GM10847 (cell line): ENCODE data around the gene COCH.

Experiments used
- POLR2A ChIP-seq: IDR thresholded peaks from 2 replicates; pipeline ENCODE4 v1.6.1; 2011; ENCODE audit not compliant: insufficient read length; ENCODE audit errors: extremely low read depth

Gene COCH

DNA sequence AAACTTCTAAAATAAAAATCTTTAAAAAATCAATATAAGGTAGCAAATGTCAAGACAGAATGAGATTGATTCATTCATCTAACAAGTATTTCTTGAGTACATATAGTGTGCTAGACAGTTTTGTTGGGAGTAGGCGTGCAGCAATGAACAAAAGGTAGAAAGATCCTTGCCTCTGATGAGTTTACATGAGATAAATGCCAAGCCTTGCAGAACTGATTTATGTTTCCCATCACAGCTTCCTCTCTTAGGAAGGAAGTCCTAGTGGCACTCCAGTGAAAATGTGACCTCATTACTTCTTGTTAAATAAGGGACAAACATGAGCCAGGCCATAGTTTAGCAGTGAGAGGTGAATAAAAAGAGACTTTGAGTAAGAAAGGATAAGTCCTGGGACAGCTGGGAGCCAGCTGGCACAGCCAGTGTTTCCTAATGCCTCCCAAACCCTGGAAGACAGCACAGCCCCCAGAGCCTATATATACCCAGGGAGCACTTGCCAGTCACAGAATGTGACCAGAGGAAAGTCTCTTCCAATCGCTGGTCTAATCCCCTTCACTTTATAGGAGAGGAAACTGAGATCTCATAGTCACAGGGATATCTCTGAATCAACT lies 4.7 kb upstream of the COCH start:
- no peak for TF ChIP-seq POLR2A

- no peak for TF ChIP-seq POLR2A
Measured at GRCh38 chr14:30872602-30873001, 1.8 kb upstream of the COCH start.

GRCh38 chr14:30873308-30874119 lies 845 bp upstream of the COCH start:
- no peak for TF ChIP-seq POLR2A

- no peak for TF ChIP-seq POLR2A
Measured at GRCh38 chr14:30874999-30875787, 834 bp downstream of the COCH start.

DNA sequence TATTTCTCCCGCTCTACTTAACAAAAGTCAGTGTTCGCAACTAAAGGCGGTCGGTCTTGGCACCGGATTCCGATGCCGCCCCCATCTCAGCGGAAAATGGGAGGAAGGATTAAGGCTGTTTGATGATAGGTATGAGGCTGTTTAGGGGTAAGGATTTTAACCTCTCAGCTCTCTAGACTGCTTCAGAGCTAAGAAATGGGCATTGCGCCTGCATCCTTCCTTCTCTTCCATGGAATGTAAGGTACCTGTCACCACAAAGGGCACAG lies 1.4 kb downstream of the COCH start:
- no peak for TF ChIP-seq POLR2A

DNA sequence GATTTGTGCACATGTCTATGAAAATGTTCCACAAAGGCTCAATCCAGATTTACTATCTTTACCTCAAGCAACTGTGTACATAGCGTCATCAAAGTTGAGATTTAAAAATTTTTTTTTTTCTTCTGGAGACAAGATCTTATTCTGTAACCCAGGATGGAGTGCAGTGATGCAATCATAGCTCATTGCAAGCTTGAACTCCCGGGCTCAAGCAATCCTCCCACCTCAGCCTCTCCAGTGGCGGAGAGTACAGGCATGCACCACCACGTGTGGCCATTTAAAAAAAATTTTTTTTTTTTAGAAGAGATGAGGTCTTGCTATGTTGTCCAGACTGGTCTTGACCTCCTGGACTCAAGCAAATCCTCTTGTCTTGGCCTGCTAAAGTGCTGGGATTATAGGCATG lies 2.3 kb downstream of the COCH start:
- no peak for TF ChIP-seq POLR2A

GRCh38 chr14:30882431-30882830 lies 8.1 kb downstream of the COCH start:
- no peak for TF ChIP-seq POLR2A

DNA sequence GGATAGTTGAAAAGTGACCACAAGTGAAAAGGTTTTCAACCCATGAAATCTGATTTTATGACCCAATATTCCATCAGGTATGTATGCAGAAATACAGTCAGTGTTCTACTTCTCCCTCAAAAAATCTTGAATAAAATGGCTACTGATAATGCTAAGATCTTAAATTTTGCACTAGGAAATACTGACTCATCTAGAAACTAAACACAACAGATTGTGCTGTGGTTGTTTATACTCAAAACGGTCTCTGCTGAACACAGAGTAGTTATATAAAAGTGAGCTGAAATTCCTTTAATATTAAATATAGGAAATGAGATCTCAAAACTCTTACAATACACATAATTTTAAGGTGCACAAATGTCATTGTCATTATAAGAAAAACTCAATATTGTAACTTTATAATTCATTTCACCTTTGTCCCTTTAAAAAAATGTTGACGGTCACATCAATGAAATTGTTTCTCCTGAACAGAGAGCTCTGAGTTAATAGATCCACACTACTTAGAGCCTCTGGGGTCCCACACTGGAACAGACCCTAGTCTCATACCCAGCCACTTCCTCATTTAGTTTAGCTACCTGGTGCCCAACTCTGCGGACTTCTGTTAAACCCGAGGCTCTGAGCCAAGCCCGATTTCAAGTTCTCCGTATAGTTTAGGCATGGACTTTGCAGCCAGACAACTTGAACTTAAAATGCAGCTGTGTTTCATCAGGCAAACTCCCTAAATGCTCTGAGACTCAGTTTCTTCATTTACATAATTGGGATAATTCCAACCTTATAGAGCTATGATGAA lies 9.3 kb downstream of the COCH start:
- TF ChIP-seq POLR2A, result no peak

- no peak for TF ChIP-seq POLR2A
Measured at GRCh38 chr14:30884901-30885300, 10.5 kb downstream of the COCH start.

GRCh38 chr14:30885840-30886740 lies 11.7 kb downstream of the COCH start:
- TF ChIP-seq POLR2A, result no peak

DNA sequence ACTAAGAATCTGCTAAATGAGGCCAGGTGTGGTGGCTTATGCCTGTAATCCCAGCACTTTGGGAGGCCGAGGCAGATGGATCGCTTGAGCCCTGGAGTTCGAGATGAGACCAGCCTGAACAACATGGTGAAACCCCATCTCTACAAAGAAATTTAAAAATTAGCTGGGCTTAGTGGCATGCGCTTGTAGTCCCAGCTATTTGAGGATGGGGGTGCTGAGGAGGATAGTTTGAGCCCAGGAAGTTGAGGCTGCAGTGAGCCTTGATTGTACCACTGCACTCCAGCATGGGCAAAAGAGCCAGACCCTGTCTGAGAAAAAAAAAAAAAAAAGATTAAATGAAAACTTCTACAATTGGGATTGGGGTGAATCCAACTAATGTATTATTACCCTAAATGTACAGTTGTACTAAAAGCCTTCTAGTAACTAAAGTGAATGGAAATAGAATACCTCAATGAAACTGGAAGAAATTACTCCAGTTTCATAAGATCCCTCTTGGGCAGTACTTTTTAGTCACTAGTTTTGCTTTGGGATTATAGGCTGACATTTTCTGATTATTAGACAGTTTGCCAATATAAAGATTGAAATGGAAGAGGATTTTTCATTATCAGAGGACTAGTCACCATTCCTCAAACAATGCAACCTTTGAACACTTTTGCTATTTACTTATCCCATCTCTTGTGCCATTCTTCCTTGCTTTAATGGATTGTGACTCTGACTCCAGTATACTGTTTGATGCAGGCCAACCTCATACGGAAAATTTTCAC lies 14.3 kb downstream of the COCH start:
- no peak for TF ChIP-seq POLR2A

- TF ChIP-seq POLR2A, result no peak
Measured at GRCh38 chr14:30889244-30889594, 14.9 kb downstream of the COCH start.

DNA sequence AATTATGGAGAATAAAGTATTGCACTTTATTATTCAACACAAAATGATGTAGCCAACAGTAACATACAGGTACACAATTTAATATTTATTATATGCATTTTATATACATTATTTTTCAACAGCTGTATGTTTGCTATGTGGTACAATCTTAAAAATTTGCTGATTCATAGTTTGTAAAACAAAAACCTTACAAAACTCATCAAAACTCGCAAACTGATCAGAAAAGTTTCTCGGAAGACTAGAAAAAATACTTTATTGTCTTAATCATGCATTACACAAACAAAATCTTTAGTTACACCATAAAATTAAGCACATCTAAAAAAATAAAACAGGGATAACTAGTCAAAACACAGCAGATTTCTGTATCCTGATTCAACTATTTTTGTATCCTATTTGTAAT lies 19.5 kb downstream of the COCH start:
- TF ChIP-seq POLR2A, result no peak

GRCh38 chr14:30894923-30895515 lies 20.7 kb downstream of the COCH start:
- no peak for TF ChIP-seq POLR2A

GRCh38 chr14:30896435-30896834 lies 22.1 kb downstream of the COCH start:
- no peak for TF ChIP-seq POLR2A
